Measurements from ENCODE around the gene PPP1R7.

The PPP1R7 gene

DNA sequence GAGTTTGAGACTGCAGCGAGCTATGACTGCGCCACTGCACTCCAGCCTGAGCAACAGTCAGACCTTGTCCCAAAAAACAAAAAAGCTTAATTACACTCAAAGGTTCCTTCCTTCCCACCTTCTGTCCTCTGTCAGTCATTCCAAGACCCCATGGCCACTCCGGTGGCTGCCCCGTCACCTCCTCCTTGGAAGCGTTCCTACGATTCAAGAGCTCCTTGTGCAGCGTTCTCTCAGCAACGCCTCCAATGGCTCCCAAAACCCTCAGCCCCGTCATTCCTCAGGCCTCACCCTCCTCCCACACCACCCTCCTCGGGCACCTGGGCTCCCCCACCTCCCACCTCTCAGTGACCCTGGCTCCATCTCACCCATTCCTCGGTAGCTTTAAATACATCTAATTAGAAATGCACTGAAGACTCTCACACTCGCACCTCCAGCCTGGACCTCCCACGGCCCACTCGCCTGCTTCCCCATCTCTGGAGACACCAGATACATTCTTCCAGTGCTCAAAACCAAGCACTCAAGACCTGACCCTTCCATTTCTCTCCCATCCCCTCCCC is 9.0 kb upstream of the PPP1R7 start:
- H3K27ac Mint-ChIP-seq: peak overlapping the region; percentile 27

DNA sequence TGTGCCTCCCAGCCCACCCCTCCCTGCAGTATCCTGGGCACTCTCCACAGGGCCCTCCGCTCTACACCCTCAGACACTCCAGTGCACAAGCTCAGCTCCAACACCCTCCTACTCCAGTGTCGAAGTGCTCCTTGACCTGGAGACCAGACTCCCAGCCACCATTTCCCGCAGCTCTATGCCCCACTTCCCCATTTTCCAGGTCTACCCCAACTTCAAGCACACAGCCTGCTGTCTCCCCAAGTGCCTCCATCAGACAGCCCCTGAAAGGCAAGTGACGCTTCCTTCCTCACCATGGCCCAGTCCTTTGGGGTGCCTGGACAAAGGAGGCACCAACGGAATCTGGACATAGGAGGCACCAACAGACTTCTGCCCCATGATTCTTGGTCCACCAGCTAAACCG is 8.2 kb upstream of the PPP1R7 start:
- Mint-ChIP-seq H3K4me1 (ENCODE audit: low read depth) (peaks cover 9% of the 10 kb centered on the region), H3K27me3 (no peaks in the 10 kb centered on the region), H3K4me3 (no peak overlapping the region), H3K27ac (peak overlapping the region; percentile 8), H3K36me3 (ENCODE audit: low read depth) (peaks cover 40% of the 10 kb centered on the region), H3K9me3 (no peaks in the 10 kb centered on the region)

More for the DNA sequence above, 9.0 kb upstream of the PPP1R7 start:
- H3K27me3 Mint-ChIP-seq: no peaks in the 10 kb centered on the region
- H3K4me1 Mint-ChIP-seq (ENCODE audit: low read depth): peaks cover 2% of the 10 kb centered on the region
- H3K9me3 Mint-ChIP-seq: no peaks in the 10 kb centered on the region
- peaks cover 42% of the 10 kb centered on the region for H3K36me3 Mint-ChIP-seq (ENCODE audit: low read depth)
- no peak overlapping the region for H3K4me3 Mint-ChIP-seq

DNA sequence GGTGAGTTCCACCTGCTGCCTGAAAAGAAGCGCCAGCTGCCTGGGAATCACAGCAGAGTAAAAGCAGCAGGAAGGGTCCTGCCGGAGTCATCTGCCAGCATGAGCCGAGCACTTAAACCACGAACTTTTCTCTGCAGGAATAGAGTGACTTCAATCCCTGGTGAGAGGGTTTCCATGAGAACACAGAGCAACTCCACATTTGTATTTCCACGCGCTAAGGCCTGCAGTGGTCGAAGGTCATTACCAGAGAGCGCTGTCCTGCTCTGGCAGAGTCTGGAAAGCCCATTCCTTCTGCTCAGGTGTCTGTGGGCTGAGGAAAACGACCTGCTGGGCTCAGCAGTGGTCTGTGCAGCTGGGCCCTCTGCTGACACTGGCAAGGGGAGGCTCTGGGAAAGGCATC is 7.7 kb upstream of the PPP1R7 start:
- Mint-ChIP-seq H3K4me1 (ENCODE audit: low read depth) (peaks cover 10% of the 10 kb centered on the region), H3K27me3 (no peaks in the 10 kb centered on the region), H3K27ac (no peak overlapping the region), H3K4me3 (no peak overlapping the region), H3K9me3 (no peaks in the 10 kb centered on the region), H3K36me3 (ENCODE audit: low read depth) (peaks cover 40% of the 10 kb centered on the region)

DNA sequence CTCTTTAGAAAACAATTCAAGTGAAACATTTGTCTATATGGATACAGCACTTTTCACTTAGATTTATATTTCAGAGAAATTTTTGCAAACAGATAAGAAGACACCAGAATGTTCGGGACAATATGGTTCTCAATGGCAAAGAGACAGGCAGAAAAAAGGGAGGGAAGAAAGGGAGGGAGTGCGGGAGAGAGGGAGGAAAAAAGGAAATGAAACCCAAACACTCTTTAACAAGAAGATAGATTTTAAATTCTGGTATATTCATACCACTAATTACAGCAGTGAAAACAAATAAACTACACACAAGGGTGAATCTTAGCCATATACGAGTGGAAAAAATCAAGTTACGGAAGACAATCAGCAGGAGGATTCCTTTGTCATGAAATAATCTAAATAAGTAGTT is 4.0 kb upstream of the PPP1R7 start:
- no peak overlapping the region for H3K4me3 Mint-ChIP-seq
- H3K9me3 Mint-ChIP-seq: no peaks in the 10 kb centered on the region
- H3K4me1 Mint-ChIP-seq (ENCODE audit: low read depth): peaks cover 35% of the 10 kb centered on the region
- no peaks in the 10 kb centered on the region for H3K27me3 Mint-ChIP-seq
- peaks cover 19% of the 10 kb centered on the region for H3K36me3 Mint-ChIP-seq (ENCODE audit: low read depth)
- H3K27ac Mint-ChIP-seq: no peak overlapping the region

DNA sequence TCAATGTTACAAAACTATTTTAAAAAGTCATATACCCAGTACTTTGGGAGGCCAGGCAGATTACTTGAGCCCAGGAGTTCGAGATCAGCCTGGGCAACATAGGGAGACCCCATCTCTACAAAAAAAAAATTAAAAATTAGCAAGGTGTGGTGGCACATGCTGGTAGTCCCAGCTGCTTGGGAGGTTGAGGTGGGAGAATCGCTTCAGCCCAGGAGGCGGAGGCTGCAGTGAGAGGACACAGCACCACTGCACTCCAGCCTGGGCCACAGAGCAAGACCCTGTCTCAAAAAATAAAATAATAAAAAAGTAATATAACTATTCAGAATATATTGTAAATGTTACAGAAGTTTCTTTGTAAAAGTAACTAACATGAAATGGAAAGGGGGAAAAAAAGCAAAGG is 2.9 kb upstream of the PPP1R7 start:
- Mint-ChIP-seq H3K27me3 (no peaks in the 10 kb centered on the region), H3K4me3 (no peak overlapping the region), H3K4me1 (ENCODE audit: low read depth) (peaks cover 46% of the 10 kb centered on the region), H3K36me3 (ENCODE audit: low read depth) (peaks cover 19% of the 10 kb centered on the region), H3K9me3 (no peaks in the 10 kb centered on the region), H3K27ac (no peak overlapping the region)

DNA sequence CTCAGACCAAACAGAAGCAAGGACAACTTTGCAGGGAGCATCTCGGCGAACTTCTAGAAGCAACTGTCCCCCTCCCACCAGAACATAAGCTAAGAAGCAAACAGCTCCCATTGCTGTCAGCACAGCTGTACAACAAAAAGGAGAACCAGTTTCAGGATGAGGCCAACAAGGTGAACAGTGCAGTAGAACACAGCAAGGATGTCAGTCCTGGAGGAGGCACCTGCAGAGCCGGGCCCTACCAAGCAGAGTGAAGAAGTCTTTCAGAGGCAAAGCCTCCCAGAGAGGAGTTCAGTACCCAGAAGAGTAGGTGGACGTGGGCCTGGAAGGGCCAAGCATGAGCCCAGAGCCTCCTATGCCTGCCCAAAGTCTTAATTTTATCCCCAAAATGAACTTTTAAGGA is 2.0 kb upstream of the PPP1R7 start:
- peaks cover 53% of the 10 kb centered on the region for H3K4me1 Mint-ChIP-seq (ENCODE audit: low read depth)
- no peaks in the 10 kb centered on the region for H3K27me3 Mint-ChIP-seq
- H3K4me3 Mint-ChIP-seq: peak overlapping the region; percentile 95
- H3K9me3 Mint-ChIP-seq: no peaks in the 10 kb centered on the region
- peaks cover 14% of the 10 kb centered on the region for H3K36me3 Mint-ChIP-seq (ENCODE audit: low read depth)
- peak overlapping the region; percentile 81 for H3K27ac Mint-ChIP-seq

DNA sequence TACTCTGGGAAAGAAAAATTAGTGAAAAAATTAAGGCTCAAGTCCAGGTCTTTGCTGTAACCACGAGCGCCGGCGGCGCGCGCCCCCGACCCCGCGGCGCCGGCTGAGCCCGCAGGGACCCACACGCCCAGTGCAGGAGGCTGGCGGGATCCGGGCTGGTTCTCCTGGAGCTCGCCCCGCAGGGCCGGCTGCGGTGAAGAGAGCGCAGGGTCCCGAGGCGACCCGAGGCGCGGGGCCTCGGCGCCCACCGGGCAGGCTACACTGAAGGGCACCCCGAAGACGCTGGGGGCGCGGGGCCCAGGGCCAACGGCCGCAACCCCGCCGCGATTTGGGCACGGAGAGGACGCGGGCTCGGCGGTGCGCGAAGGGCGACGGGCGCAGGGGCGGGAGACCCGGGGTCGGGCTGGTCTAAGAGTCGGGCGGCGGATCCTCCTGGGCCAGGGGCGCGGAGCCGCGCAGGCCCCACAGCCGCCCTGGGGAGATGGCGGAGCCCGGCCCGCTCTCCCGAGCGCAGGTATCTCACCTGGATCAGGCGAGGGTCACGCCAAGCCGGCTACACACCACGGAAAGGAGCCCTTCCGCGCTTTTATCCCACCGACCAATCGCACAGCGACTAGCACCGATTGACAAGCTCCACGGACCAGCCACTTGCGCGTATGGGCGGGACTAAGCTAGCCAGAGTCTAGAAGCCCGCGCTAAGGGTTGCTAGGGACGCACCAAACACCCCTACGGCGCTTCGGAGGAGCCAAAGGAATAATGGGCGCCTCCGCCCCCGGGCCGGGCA is 1.2 kb upstream of the PPP1R7 start, which contains the start of gene PASK:
Gene PASK (minus strand): TSS at position 582 of the 784 bp plus-strand sequence. CDS start 6,440 bp downstream, outside the sequence.
- peak within 1 kb of the TSS; percentile 95 for H3K4me3 Mint-ChIP-seq
- peaks cover 19% of the 10 kb centered on the region for H3K36me3 Mint-ChIP-seq (ENCODE audit: low read depth)
- no peaks in the 10 kb centered on the region for H3K9me3 Mint-ChIP-seq
- no peaks in the 10 kb centered on the region for H3K27me3 Mint-ChIP-seq
- peak within 1 kb of the TSS; percentile 94 for H3K27ac Mint-ChIP-seq
- peaks cover 58% of the 10 kb centered on the region for H3K4me1 Mint-ChIP-seq (ENCODE audit: low read depth)

DNA sequence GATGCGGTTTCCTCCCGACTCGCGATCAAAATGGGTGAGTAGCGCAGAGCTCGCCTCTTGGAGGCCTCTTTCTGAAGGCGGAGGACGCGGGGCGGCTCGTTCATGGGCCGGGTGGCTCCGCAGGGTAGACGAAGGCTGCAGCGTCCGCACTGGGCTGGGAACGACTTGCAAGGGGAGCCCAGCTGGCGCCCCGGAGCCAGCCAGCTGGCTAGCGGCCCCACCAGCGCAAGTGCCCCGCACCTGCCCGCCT is 667 bp upstream of the PPP1R7 start:
- Mint-ChIP-seq H3K4me1 (ENCODE audit: low read depth) (peaks cover 59% of the 10 kb centered on the region), H3K4me3 (peak overlapping the region; percentile 95), H3K27me3 (no peaks in the 10 kb centered on the region)

DNA sequence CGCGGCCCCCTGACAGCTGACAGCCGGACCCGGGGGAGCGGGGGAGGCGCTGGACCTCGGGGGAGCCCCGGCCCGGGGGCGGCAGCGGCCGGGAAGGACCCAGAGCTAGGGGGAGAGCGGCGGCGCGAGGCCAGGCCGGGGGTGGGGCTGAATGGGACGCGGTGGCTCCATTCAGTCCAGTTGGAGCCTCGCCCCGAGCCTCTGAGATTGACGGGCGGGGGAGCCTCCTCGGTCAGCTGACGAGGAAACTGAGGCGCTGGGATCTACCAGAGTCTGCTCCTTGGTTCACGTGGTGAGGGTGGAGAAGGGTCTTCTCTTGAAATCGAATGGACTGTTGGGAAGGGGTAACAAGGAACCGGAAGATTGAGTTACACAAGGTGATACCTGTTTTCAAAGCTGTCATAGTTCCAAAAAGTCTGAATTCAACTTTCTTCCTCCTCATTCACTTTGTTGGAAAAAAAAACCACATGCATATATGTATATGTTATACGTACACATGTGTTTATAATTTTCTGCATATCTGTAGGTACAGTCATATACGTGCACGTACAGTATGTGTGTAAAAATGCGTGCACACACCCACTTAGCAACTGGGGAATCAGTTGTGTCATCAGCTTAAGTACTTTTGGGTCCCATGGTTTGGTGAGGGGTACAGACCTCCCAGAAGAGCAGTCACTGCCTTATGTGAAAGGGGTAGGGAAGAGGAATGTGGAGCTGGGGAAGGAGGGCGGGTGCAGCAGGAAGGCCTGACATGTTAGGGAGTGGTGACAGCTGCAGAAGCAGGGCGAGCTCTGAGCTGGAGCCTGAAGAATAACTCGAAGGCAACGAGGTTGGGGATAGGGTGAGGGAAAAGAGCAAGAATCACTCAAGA is 628 bp downstream of the PPP1R7 start:
- Mint-ChIP-seq H3K27me3 (no peaks in the 10 kb centered on the region), H3K36me3 (ENCODE audit: low read depth) (peaks cover 21% of the 10 kb centered on the region), H3K4me1 (ENCODE audit: low read depth) (peaks cover 69% of the 10 kb centered on the region), H3K27ac (peak overlapping the region; percentile 94), H3K4me3 (peak overlapping the region; percentile 95), H3K9me3 (no peaks in the 10 kb centered on the region)

More for the DNA sequence above, 667 bp upstream of the PPP1R7 start:
- peaks cover 19% of the 10 kb centered on the region for H3K36me3 Mint-ChIP-seq (ENCODE audit: low read depth)
- H3K27ac Mint-ChIP-seq: peak overlapping the region; percentile 72
- H3K9me3 Mint-ChIP-seq: no peaks in the 10 kb centered on the region

DNA sequence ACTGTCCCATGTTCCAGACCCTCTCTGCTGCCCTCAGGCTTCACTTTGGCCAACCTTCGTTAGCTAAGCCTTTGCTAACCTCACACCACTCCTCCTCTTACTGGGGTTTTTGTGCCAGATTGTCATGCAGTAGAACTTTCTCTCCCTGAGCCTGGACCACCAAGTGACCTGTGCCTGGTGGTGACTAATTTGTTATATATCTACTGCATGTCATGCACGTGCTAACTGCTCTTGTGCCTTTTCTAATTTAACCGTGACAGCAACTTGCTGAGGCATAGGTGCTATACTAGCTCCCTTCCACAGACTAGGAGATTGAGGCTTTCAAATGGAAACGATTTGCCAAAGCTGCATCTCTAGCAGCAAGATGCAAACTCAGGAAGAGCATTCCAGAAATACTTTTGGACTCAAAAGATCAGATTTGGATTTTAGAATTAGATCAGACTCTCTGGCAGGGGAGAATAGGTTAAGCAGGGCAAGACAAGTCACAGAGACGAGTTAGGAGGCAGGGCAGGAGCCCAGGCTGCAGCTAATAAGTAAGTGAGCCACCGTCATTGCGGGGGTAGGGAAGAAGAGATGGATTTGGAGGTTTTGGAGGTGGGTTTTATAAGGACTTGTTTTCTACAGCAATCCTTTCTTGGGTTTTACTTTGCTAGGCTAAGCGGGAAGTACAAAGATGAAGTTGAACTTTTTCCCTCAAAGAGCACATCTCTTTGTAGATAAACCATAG is 1.8 kb downstream of the PPP1R7 start:
- Mint-ChIP-seq H3K27me3 (no peaks in the 10 kb centered on the region), H3K4me3 (peak overlapping the region; percentile 95), H3K4me1 (ENCODE audit: low read depth) (peaks cover 65% of the 10 kb centered on the region), H3K27ac (peak overlapping the region; percentile 94), H3K36me3 (ENCODE audit: low read depth) (peaks cover 25% of the 10 kb centered on the region), H3K9me3 (no peaks in the 10 kb centered on the region)

DNA sequence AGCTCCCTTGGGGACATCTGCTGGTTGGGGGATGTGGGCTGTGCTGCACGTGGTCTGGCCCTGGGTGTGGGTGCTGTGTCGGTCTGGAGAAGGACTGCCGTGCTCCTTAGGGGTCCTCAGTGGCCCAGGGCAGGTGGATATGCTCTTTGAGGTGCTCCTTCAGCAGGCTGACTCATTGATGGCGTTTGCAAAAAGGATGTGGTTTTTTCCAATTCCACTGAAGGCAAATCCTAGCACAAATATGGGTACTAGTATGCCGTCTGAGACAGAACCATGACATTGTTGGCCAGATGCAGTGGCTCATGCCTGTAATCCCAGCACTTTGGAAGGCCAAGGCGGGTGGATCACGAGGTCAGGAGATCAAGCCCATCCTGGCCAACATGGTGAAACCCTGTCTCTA is 3.3 kb downstream of the PPP1R7 start:
- H3K27ac Mint-ChIP-seq: peak overlapping the region; percentile 14
- H3K4me3 Mint-ChIP-seq: no peak overlapping the region
- peaks cover 35% of the 10 kb centered on the region for H3K36me3 Mint-ChIP-seq (ENCODE audit: low read depth)
- H3K9me3 Mint-ChIP-seq: no peaks in the 10 kb centered on the region
- H3K27me3 Mint-ChIP-seq: no peaks in the 10 kb centered on the region
- peaks cover 57% of the 10 kb centered on the region for H3K4me1 Mint-ChIP-seq (ENCODE audit: low read depth)

DNA sequence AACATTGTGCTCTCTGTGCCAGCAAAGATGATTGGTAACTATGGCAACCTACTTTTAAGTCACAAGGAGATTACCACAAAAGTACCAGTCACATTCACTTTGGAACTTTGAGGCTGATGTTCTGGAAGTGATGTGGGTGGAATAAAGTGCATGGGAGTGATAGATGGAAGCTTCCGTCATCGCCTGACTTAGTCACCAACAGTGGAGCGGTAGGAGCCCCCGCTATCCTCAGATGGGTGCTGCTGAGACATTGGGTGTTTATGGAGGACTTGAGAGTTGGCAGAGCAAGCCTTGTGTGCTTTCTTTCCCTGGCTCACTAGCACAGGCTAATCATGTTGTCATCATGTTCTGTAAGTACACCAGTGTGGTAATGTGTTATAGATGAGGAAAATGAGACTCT is 4.6 kb downstream of the PPP1R7 start:
- no peak overlapping the region for H3K4me3 Mint-ChIP-seq
- no peaks in the 10 kb centered on the region for H3K9me3 Mint-ChIP-seq
- H3K27ac Mint-ChIP-seq: peak overlapping the region; percentile 63
- peaks cover 55% of the 10 kb centered on the region for H3K4me1 Mint-ChIP-seq (ENCODE audit: low read depth)
- H3K27me3 Mint-ChIP-seq: no peaks in the 10 kb centered on the region
- peaks cover 46% of the 10 kb centered on the region for H3K36me3 Mint-ChIP-seq (ENCODE audit: low read depth)

DNA sequence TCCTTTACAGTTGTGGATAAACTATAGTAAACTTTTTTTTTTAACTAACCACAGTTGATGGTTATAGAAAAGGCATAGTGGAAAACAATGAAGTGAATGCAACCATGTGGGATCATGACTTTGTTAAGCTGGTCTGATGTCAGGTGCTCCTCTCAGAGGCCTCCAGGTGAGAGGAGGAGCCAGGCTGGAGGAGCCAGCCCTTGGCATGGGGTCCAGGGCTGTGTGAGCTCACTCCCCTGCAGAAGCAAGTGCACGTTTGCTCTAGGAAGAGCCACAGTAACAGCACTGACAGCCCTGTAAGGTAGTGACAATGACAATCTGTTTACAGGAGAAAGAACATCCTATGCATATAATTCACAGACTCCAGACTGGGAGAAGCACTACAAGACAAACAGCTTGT is 5.7 kb downstream of the PPP1R7 start:
- Mint-ChIP-seq H3K4me3 (no peak overlapping the region), H3K36me3 (ENCODE audit: low read depth) (peaks cover 48% of the 10 kb centered on the region), H3K27me3 (no peaks in the 10 kb centered on the region), H3K9me3 (no peaks in the 10 kb centered on the region), H3K27ac (no peak overlapping the region), H3K4me1 (ENCODE audit: low read depth) (peaks cover 46% of the 10 kb centered on the region)

DNA sequence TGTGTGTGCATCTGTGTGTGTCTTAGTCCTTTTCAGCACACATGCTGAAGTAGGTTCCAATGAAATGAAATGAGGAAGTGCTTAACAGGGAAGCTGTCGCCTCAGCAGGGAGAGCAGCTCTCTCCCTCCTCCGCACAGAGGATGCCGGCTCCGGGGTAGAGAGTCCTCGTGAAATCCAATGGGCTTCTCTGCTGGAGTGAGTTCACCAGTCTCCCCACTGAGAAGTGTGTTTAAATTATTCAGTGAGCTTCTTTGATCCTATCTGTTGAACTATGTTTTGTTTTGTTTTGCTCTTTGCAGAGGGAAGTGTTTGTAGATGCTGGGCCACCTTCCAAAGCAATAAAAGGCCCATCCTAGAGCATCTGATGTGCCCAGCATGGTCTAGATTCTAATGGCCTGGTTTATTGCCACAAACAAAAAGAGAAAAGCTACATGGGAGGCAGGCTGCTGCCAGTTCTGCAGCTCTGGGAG is 6.7 kb downstream of the PPP1R7 start:
- H3K36me3 Mint-ChIP-seq (ENCODE audit: low read depth): peaks cover 49% of the 10 kb centered on the region
- no peaks in the 10 kb centered on the region for H3K9me3 Mint-ChIP-seq
- H3K27me3 Mint-ChIP-seq: no peaks in the 10 kb centered on the region
- H3K4me1 Mint-ChIP-seq (ENCODE audit: low read depth): peaks cover 35% of the 10 kb centered on the region
- H3K27ac Mint-ChIP-seq: no peak overlapping the region
- no peak overlapping the region for H3K4me3 Mint-ChIP-seq
